H1 (cell line): ENCODE results near the gene ERMARD. TPM values are rescaled to one million over a fixed set of nuclear protein-coding genes. Genes with fewer than 3 reads are reported as not detected.

Source experiments
- ATF3 ChIP-seq: IDR thresholded peaks from 2 replicates; pipeline ENCODE4 v1.6.1; 2011; ENCODE audit warnings: low read depth, mild to moderate bottlenecking, low read length; ENCODE audit not compliant: insufficient read depth
- BACH1 ChIP-seq: IDR thresholded peaks from 2 replicates; pipeline ENCODE4 v1.6.1; 2012; ENCODE audit warnings: low read length, improper control_type of control experiment
- BCL11A ChIP-seq, 2 experiments: IDR thresholded peaks; one replicate each; pipeline ENCODE4 v1.6.1; 2011; ENCODE audit warnings: low read depth in 2 of 2, low read length in 2 of 2, mild to moderate bottlenecking in 2 of 2
- CTBP2 ChIP-seq: IDR thresholded peaks from 2 replicates; pipeline ENCODE4 v1.7.0; 2011; ENCODE audit warnings: borderline replicate concordance, mild to moderate bottlenecking, moderate library complexity, mixed read lengths, low read length; ENCODE audit not compliant: insufficient read depth, insufficient read length
- EZH2 ChIP-seq: fragments of 200-600 bp; sonication (generic); IDR thresholded peaks from 2 replicates; pipeline ENCODE4 v1.7.1; 2012; ENCODE audit warnings: low read depth, mild to moderate bottlenecking, moderate library complexity, low read length, inconsistent platforms; ENCODE audit not compliant: severe bottlenecking
- GABPA ChIP-seq: IDR thresholded peaks from 2 replicates; pipeline ENCODE4 v1.6.1; 2011; ENCODE audit warnings: mild to moderate bottlenecking, low read length, moderate library complexity, borderline replicate concordance; ENCODE audit not compliant: insufficient read depth
- HDAC6 ChIP-seq: IDR thresholded peaks from one replicate; pipeline ENCODE4 v1.7.1; 2012; ENCODE audit warnings: low read depth, mild to moderate bottlenecking, inconsistent platforms, low read length, moderate library complexity
- KDM5A ChIP-seq: fragments of 200-600 bp; IDR thresholded peaks from 2 replicates; pipeline ENCODE4 v1.7.1; 2012; ENCODE audit warnings: mild to moderate bottlenecking, low read length, inconsistent platforms, mixed read lengths
- MAFK ChIP-seq: IDR thresholded peaks from 2 replicates; pipeline ENCODE4 v1.6.1; 2012; ENCODE audit warnings: low read depth, mild to moderate bottlenecking, improper control_type of control experiment, low read length
- MAX ChIP-seq: IDR thresholded peaks from 2 replicates; pipeline ENCODE4 v1.6.1; 2012; ENCODE audit warnings: inconsistent platforms
- PHF8 ChIP-seq: fragments of 200-600 bp; sonication (generic); conservative IDR thresholded peaks from 2 replicates; pipeline ENCODE4 v1.7.1; 2012; ENCODE audit warnings: low read depth, mild to moderate bottlenecking, inconsistent platforms, low read length, moderate library complexity
- POU5F1 ChIP-seq: IDR thresholded peaks from 2 replicates; pipeline ENCODE4 v1.6.1; 2011; ENCODE audit warnings: low read depth, mild to moderate bottlenecking, low read length, moderate library complexity
- RAD21 ChIP-seq, 2 experiments: IDR thresholded peaks in 1 of 2; conservative IDR thresholded peaks in 1 of 2; 2 replicates each; pipeline ENCODE4 v1.6.1; 2011; ENCODE audit warnings: low read depth in 2 of 2, low read length in 2 of 2, improper control_type of control experiment in 1 of 2, inconsistent platforms in 1 of 2, mild to moderate bottlenecking in 1 of 2, moderate library complexity in 1 of 2
- SIN3A ChIP-seq, 2 experiments: IDR thresholded peaks in 1 of 2; conservative IDR thresholded peaks in 1 of 2; 2 replicates each; pipeline ENCODE4 v1.6.1; 2011 to 2012; ENCODE audit warnings: low read length in 2 of 2, improper control_type of control experiment in 1 of 2, low read depth in 1 of 2, mild to moderate bottlenecking in 1 of 2
- SIRT6 ChIP-seq: IDR thresholded peaks from one replicate; pipeline ENCODE4 v1.7.1; 2012; ENCODE audit warnings: low read length, inconsistent platforms
- SP1 ChIP-seq: IDR thresholded peaks from 2 replicates; pipeline ENCODE4 v1.6.1; 2011; ENCODE audit warnings: low read depth, low read length
- SP2 ChIP-seq: IDR thresholded peaks from 2 replicates; pipeline ENCODE4 v1.6.1; 2012; ENCODE audit warnings: mild to moderate bottlenecking, low read length, inconsistent platforms
- SRF ChIP-seq: IDR thresholded peaks from 2 replicates; pipeline ENCODE4 v1.6.1; 2011; ENCODE audit warnings: mild to moderate bottlenecking, low read depth, low read length, moderate library complexity
- USF2 ChIP-seq: IDR thresholded peaks from 2 replicates; pipeline ENCODE4 v1.6.1; 2011; ENCODE audit warnings: low read length, improper control_type of control experiment
- polyA plus RNA-seq, 7 experiments: library from polyadenylated mRNA; depleted of rRNA in 3 of 7; stranded (reverse) in 5 of 7; unstranded in 2 of 7; fragments of >200 nt in 5 of 7; fragments of 200-250 nt in 2 of 7; gene quantifications; 1 replicate in 5 of 7; 2 replicates in 1 of 7; 4 replicates in 1 of 7; pipeline versions ENCODE4 v1.2.1 to v1.2.3, GENCODE V29; 2011 to 2013; ENCODE audit warnings: missing spikeins in 2 of 7, mixed read lengths in 2 of 7
- total RNA-seq: library from RNA; stranded (reverse); fragmentation: NEBNext Ultra II Directional; extraction: Animal tissue kit (Norgen Biotek cat#: 25700); gene quantifications from 2 replicates; pipeline ENCODE4 v1.2.1, GENCODE V29; 2021
- TF ChIP-seq, protein P1 (sequence below): IDR thresholded peaks from 2 replicates; pipeline ENCODE4 v1.6.1; 2012; ENCODE audit warnings: inconsistent platforms

Gene ERMARD
- total and polyA plus RNA-seq, 2 of the 8 experiments (the other 6 are each of a cell fraction or from before 2014, with no cell fraction given): 12.2 to 25.6 TPM

- TF ChIP-seq CTBP2: no peak
- no peak for TF ChIP-seq KDM5A
- TF ChIP-seq SIRT6: no peak
- no peak for TF ChIP-seq SP2
- no peak for TF ChIP-seq RAD21 (IDR thresholded peaks at IDR 0.05 in 1 of 2, conservative IDR thresholded peaks at IDR 0.05 in 1 of 2; ENCODE audit: low read depth in 2 of 2, low read length in 2 of 2)
- TF ChIP-seq, protein P1, sequence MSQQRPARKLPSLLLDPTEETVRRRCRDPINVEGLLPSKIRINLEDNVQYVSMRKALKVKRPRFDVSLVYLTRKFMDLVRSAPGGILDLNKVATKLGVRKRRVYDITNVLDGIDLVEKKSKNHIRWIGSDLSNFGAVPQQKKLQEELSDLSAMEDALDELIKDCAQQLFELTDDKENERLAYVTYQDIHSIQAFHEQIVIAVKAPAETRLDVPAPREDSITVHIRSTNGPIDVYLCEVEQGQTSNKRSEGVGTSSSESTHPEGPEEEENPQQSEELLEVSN: peak; percentile 62; the same call in 1 of the 2 replicates
- no peak for TF ChIP-seq HDAC6
- TF ChIP-seq POU5F1: no peak
- no peak for TF ChIP-seq USF2
- no peak for TF ChIP-seq EZH2
- peak; percentile 86; the same call in 1 of the 2 replicates for TF ChIP-seq GABPA
- TF ChIP-seq BCL11A (IDR thresholded peaks at IDR 0.05; ENCODE audit: low read depth in 2 of 2, low read length in 2 of 2): no peak
- TF ChIP-seq MAFK: no peak
- no peak; the same call in 1 of the 2 replicates for TF ChIP-seq BACH1
- peak in 1 of 2 experiments; percentile 40; a peak in 2 of 4 replicates for TF ChIP-seq SIN3A (conservative IDR thresholded peaks at IDR 0.05 in 1 of 2, IDR thresholded peaks at IDR 0.05 in 1 of 2; ENCODE audit: low read depth in 1 of 2, low read length in 2 of 2)
- TF ChIP-seq SP1: no peak
- no peak for TF ChIP-seq ATF3
- no peak for TF ChIP-seq SRF
- TF ChIP-seq MAX: peak; percentile 74
- peak; percentile 89 for TF ChIP-seq PHF8
Observed at GRCh38 chr6:169701954-169702839, 49.2 kb upstream of the ERMARD start, which contains the start of the genes C6orf120 and WDR27 (continued).
